PFSK-1 (cell line): ENCODE data around the gene PMFBP1.

ENCODE experiments used
- POLR2AphosphoS5 ChIP-seq: IDR thresholded peaks from 2 replicates; pipeline ENCODE4 v1.6.1; 2012; ENCODE audit warnings: low read depth, mild to moderate bottlenecking, control low read depth, low read length, moderate library complexity
- REST ChIP-seq, 2 experiments: IDR thresholded peaks; 2 replicates each; pipeline versions ENCODE4 v1.6.1 to v1.8.0; 2011 to 2012; ENCODE audit warnings: low read depth in 2 of 2, low read length in 2 of 2, control low read depth in 1 of 2, inconsistent platforms in 1 of 2, mild to moderate bottlenecking in 1 of 2, moderate library complexity in 1 of 2; ENCODE audit not compliant: insufficient read depth in 1 of 2
- TAF1 ChIP-seq: IDR thresholded peaks from 2 replicates; pipeline ENCODE4 v1.6.1; 2012; ENCODE audit warnings: low read length, control low read depth, borderline replicate concordance; ENCODE audit not compliant: insufficient read depth

GRCh38 chr16:72083778-72084404, 88.1 kb downstream of the PMFBP1 start:
- TF ChIP-seq REST (IDR thresholded peaks at IDR 0.05; ENCODE audit: insufficient read depth in 1 of 2, low read depth in 2 of 2, low read length in 2 of 2) = no peak
- no peak for TF ChIP-seq POLR2AphosphoS5
- no peak for TF ChIP-seq TAF1
